Lower lobe of right lung (tissue), 2 donors: ENCODE measurements around the gene EYA4. TPM values are rescaled to one million over a fixed set of nuclear protein-coding genes. Genes with fewer than 3 reads are reported as not detected.

Experiments
- ATAC-seq, 2 donors: fragments of 200-7000 bp; cut with Tn5 transposase; one replicate each; pipeline ENCODE4 v1.9.1; 2020 to 2022; ENCODE audit warnings: mild to moderate bottlenecking in 2 of 2, moderate library complexity in 2 of 2
- DNase-seq: peaks from one replicate; pipeline ENCODE4 v3.0.0-alpha.2; 2020
- H3K27ac ChIP-seq: fragments of 200-600 bp; one replicate; pipeline ENCODE4 v1.8.0; 2022
- H3K27me3 ChIP-seq: fragments of 200-600 bp; one replicate; pipeline ENCODE4 v1.8.0; 2022; ENCODE audit warnings: low read depth
- H3K36me3 ChIP-seq: fragments of 200-600 bp; one replicate; pipeline ENCODE4 v1.8.0; 2022; ENCODE audit warnings: mild to moderate bottlenecking
- H3K4me1 ChIP-seq: fragments of 200-600 bp; one replicate; pipeline ENCODE4 v1.8.0; 2022
- H3K4me3 ChIP-seq: fragments of 200-600 bp; one replicate; pipeline ENCODE4 v1.8.0; 2022; ENCODE audit warnings: mild to moderate bottlenecking
- H3K9me3 ChIP-seq: fragments of 200-600 bp; one replicate; pipeline ENCODE4 v1.8.0; 2022
- CTCF ChIP-seq: fragments of 200-600 bp; IDR thresholded peaks from one replicate; pipeline ENCODE4 v1.8.0; 2022; ENCODE audit warnings: antibody characterized with exemption, mild to moderate bottlenecking
- intact Hi-C: fragments of 100-400 bp; cut with DNase I; formaldehyde crosslinking; loops from one replicate; pipeline ENCODE4 v1.11.0; 2022
- total RNA-seq: library from RNA; stranded (reverse); fragmentation: NEBNext Ultra II Directional; extraction: Animal tissue kit (Norgen Biotek cat#: 25700); gene quantifications from one replicate; pipeline ENCODE4 v1.2.1, GENCODE V29; 2021
- donor health status: DM: no; HTN: yes; CAD: no; lungs with severe emphysema.

EYA4 gene
- total RNA-seq, 1 donor from 2014 or later = 2.6 TPM

GRCh38 chr6:133244519-133244918 lies 3.4 kb downstream of the EYA4 start:
- Histone ChIP-seq H3K27me3 (peaks cover 79% of the 10 kb centered on the region), H3K9me3 (no peaks in the 10 kb centered on the region), H3K4me1 (peaks cover 15% of the 10 kb centered on the region), H3K4me3 (no peak overlapping the region), H3K36me3 (no peaks in the 10 kb centered on the region), H3K27ac (no peak overlapping the region)
- intact Hi-C loops = no loop called here
- DNase-seq (no peak), ATAC-seq (no peak)
- TF ChIP-seq CTCF = no peak

- Histone ChIP-seq H3K27ac (no peak overlapping the region), H3K36me3 (no peaks in the 10 kb centered on the region), H3K27me3 (peaks cover 78% of the 10 kb centered on the region), H3K4me1 (peaks cover 15% of the 10 kb centered on the region), H3K9me3 (no peaks in the 10 kb centered on the region), H3K4me3 (no peak overlapping the region)
- DNase-seq = no peak
- intact Hi-C loops = no loop called here
- TF ChIP-seq CTCF = no peak
- ATAC-seq = no peak
These were observed 3.9 kb downstream of the EYA4 start for GRCh38 chr6:133245007-133245406.

GRCh38 chr6:133245422-133245903 lies 4.3 kb downstream of the EYA4 start:
- no peaks in the 10 kb centered on the region for H3K9me3 ChIP-seq
- no peak for TF ChIP-seq CTCF
- no peaks in the 10 kb centered on the region for H3K36me3 ChIP-seq
- H3K4me3 ChIP-seq = no peak overlapping the region
- peaks cover 12% of the 10 kb centered on the region for H3K4me1 ChIP-seq
- peaks cover 74% of the 10 kb centered on the region for H3K27me3 ChIP-seq
- intact Hi-C loops = no loop called here
- ATAC-seq (no peak), DNase-seq (no peak)
- H3K27ac ChIP-seq = no peak overlapping the region

- TF ChIP-seq CTCF = no peak
These were observed 6.4 kb downstream of the EYA4 start for GRCh38 chr6:133247581-133247980.

GRCh38 chr6:133248241-133249001 lies 7.3 kb downstream of the EYA4 start:
- intact Hi-C loops = no loop called here
- DNase-seq (no peak), ATAC-seq (no peak)
- no peak overlapping the region for H3K4me3 ChIP-seq
- no peaks in the 10 kb centered on the region for H3K36me3 ChIP-seq
- H3K27me3 ChIP-seq = peaks cover 44% of the 10 kb centered on the region
- TF ChIP-seq CTCF = no peak
- no peaks in the 10 kb centered on the region for H3K4me1 ChIP-seq
- H3K27ac ChIP-seq = no peak overlapping the region
- H3K9me3 ChIP-seq = no peaks in the 10 kb centered on the region

More at GRCh38 chr6:133247581-133247980, 6.4 kb downstream of the EYA4 start:
- no peak overlapping the region for H3K4me3 ChIP-seq
- peaks cover 53% of the 10 kb centered on the region for H3K27me3 ChIP-seq
- H3K4me1 ChIP-seq = no peaks in the 10 kb centered on the region
- no peaks in the 10 kb centered on the region for H3K9me3 ChIP-seq
- intact Hi-C loops = no loop called here
- no peak for DNase-seq
- H3K27ac ChIP-seq = no peak overlapping the region
- ATAC-seq = no peak
- no peaks in the 10 kb centered on the region for H3K36me3 ChIP-seq
